ENCODE results near the gene HLA-DMA.

The HLA-DMA gene

GRCh38 chr6:32989368-32989767 lies 36.5 kb upstream of the HLA-DMA start:
- DNase-seq (ENCODE audit: low read depth) = no peak
- TF ChIP-seq CTCF (IDR thresholded peaks at IDR 0.05; ENCODE audit: control insufficient read depth, extremely low read depth, insufficient read depth) = no peak
- H3K4me3 ChIP-seq (ENCODE audit: low read depth, low read length) = no peak overlapping the region

GRCh38 chr6:32984622-32985389 lies 31.9 kb upstream of the HLA-DMA start:
- DNase-seq (ENCODE audit: low read depth) = peak; percentile 94
- TF ChIP-seq CTCF (IDR thresholded peaks at IDR 0.05; ENCODE audit: control insufficient read depth, extremely low read depth, insufficient read depth) = peak; percentile 89
- no peak overlapping the region for H3K4me3 ChIP-seq (ENCODE audit: low read depth, low read length)

GRCh38 chr6:32983964-32984621 lies 31.2 kb upstream of the HLA-DMA start:
- no peak for DNase-seq (ENCODE audit: low read depth)
- no peak overlapping the region for H3K4me3 ChIP-seq (ENCODE audit: low read depth, low read length)
- TF ChIP-seq CTCF (IDR thresholded peaks at IDR 0.05; ENCODE audit: control insufficient read depth, extremely low read depth, insufficient read depth) = no peak

GRCh38 chr6:32983493-32983848 lies 30.6 kb upstream of the HLA-DMA start:
- DNase-seq (ENCODE audit: low read depth) = no peak
- H3K4me3 ChIP-seq (ENCODE audit: low read depth, low read length) = no peak overlapping the region
- no peak for TF ChIP-seq CTCF (IDR thresholded peaks at IDR 0.05; ENCODE audit: control insufficient read depth, extremely low read depth, insufficient read depth)

GRCh38 chr6:32982702-32983492 lies 30.0 kb upstream of the HLA-DMA start:
- H3K4me3 ChIP-seq (ENCODE audit: low read depth, low read length) = no peak overlapping the region
- DNase-seq (ENCODE audit: low read depth) = no peak
- no peak for TF ChIP-seq CTCF (IDR thresholded peaks at IDR 0.05; ENCODE audit: control insufficient read depth, extremely low read depth, insufficient read depth)

- no peak for TF ChIP-seq CTCF (IDR thresholded peaks at IDR 0.05; ENCODE audit: control insufficient read depth, extremely low read depth, insufficient read depth)
- no peak overlapping the region for H3K4me3 ChIP-seq (ENCODE audit: low read depth, low read length)
- no peak for DNase-seq (ENCODE audit: low read depth)
Observed at GRCh38 chr6:32982084-32982701, 29.3 kb upstream of the HLA-DMA start.
